HG03521 (cell line): ENCODE data around the gene PARP12.

Source experiments
- ATAC-seq: cut with Tn5 transposase; IDR thresholded peaks from one replicate; pipeline ENCODE4 v1.9.1; 2021; ENCODE audit warnings: mild to moderate bottlenecking, moderate library complexity; ENCODE audit not compliant: unreplicated experiment

Gene PARP12

GRCh38 chr7:140015471-140015970, 47.2 kb downstream of the PARP12 start:
- no peak for ATAC-seq

GRCh38 chr7:140014123-140014522, 48.6 kb downstream of the PARP12 start:
- no peak for ATAC-seq

DNA sequence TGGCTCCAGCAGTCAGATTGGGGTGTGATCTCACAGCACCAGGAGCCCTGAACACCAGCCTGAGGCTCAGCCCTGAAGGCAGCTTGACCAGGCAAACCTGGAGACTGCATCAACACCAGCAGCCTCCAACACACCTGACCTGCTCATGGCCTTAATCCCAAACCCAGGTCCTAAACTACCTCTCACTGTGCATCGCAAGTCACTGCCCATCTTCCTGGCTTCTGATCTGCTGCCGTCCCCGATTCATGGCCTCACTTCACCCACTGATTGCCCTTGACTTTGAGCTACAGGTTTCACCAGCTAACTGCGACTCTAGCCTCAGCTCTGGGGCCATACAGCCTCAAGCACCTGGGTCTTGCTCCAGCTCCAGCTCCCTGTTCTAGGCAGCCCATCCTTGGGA, 49.1 kb downstream of the PARP12 start:
- ATAC-seq, result no peak

- ATAC-seq, result no peak
Measured at GRCh38 chr7:140010194-140010895, 52.4 kb downstream of the PARP12 start.

GRCh38 chr7:140009735-140010134, 53.0 kb downstream of the PARP12 start:
- no peak for ATAC-seq

GRCh38 chr7:140008755-140009610, 53.8 kb downstream of the PARP12 start:
- ATAC-seq, result no peak

DNA sequence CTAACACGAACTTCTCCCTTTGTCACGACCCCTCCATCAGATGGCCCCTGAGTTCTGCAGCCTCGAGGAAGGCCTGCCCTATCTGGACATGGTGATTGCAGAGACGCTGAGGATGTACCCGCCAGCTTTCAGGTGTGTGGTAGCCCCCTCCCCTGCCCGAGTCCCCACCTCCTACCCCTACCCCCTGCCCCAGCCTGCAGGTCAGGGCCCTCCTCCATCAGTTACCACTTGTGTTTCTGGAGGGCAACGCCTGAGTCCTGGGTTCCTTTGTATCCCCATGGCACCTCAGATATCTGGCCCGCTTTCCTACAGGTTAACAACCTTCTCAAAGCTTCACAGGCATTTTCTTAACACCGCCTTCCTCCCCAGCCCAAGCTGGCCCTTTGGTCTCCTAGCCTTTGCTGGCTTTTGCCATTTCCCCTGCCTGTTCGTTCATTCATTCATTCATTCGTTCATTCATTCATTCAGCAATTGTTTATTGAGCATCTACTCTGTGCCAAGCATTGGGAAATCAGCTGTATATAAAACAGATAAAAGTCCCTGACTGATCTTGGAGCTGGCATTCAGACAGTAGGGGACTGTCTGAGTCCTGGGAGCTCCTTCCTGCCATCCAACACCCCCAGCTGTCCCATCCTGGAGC, 55.6 kb downstream of the PARP12 start:
- no peak for ATAC-seq

GRCh38 chr7:140006600-140006999, 56.2 kb downstream of the PARP12 start:
- ATAC-seq, result no peak

- no peak for ATAC-seq
Measured at GRCh38 chr7:140005754-140006503, 56.8 kb downstream of the PARP12 start.

GRCh38 chr7:140005341-140005740, 57.4 kb downstream of the PARP12 start:
- ATAC-seq, result no peak

DNA sequence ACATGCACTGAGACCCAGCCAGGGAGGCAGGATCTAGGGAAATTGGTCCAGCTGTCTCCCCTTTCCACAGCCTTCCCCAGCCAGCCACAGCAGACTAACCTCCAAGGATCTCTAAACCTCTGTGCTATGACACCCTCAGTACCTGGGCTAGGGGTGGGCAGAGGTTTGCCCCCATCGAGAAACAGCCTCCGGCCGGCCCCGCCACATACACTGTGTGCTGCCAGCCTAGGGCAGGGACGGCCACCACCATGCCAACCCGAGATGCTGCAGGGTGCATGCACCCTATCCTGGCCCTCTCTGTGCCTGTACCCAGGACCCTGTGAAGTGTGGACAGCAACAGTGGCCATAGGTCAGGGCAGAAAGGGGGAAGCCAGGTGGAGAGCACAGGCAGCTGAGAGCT, 58.1 kb downstream of the PARP12 start:
- ATAC-seq, result no peak

DNA sequence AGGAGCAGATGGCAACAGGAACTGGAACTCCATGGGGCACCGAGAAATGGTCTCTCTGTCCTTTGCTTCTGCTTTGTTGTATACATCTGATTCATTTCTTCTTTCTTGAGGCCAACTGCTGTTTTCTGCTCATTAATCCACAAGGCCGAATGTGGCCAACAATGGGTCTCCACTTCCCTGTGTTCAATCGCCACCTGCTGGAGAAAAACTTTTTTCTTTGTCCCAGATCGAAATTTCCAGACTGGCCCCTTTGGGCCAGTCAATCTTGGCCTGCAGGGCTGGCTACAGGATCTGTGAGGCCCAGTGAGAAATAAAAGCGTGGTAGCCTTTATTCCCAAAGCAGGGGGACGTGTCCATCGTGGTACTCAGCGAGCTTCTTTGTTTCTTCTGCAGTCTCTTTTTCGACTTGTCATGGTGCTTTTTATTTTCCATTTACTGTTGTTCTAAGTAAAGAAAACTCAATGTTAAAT, 58.8 kb downstream of the PARP12 start:
- ATAC-seq, result no peak

- ATAC-seq, result no peak
Measured at GRCh38 chr7:140000666-140001268, 62.0 kb downstream of the PARP12 start.

DNA sequence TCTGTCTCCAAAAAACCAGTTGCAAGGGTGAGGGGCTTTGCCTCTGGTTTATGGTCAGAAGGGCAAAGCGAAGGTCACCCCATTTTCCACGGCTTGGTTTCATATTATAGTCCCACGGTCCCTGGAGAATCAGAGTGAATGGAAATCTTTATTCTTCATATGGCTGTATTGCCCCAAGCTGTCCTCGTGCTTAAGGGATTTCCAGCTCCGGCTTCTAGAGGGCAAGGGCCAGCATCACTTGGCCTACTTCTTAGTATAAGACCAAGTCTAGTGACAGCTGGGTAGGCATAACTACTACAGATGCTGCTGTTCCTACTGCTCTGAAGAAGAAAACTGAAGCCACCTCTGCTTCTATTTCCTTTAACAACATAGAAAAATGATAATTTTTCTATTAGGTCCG, 63.2 kb downstream of the PARP12 start:
- no peak for ATAC-seq

DNA sequence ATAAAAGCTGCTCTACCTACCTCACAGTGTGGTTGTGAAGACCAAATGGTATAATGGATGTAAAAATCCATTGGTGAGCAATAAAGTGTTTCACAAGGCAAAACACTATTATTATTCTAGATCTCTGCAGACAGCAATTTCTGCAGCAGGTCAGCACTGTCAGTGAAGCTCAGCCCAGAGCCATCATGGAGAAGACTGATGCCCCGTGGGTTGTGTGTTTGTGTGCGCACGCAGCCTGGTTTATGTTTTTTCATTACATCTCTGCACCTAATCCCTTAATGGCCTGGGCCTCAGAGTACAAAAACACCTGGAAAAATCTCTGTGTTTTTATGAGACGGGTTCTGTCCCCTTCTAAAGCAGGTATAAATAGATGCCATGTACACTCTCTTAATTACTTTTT, 64.2 kb downstream of the PARP12 start:
- ATAC-seq, result no peak

GRCh38 chr7:139995017-139995915, 67.5 kb downstream of the PARP12 start:
- no peak for ATAC-seq

DNA sequence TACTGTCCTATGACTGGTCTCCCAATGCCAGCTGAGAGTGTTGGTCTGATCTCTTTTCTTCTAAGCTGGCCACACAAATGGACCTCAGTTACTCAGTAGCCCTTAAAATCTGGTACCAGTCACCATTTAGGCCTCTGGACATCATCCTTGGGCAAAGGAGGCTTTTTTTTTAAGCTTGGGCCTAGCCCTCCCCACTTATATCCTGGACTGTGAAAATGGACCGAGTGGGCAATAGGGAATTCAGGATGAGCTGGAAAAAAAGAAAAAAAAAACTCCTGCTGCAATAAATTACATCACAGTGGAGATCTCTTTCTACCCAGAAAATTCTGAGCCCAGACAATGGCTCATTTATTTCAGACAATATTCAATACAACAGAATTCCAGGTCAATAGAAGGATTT, 68.4 kb downstream of the PARP12 start:
- no peak for ATAC-seq

DNA sequence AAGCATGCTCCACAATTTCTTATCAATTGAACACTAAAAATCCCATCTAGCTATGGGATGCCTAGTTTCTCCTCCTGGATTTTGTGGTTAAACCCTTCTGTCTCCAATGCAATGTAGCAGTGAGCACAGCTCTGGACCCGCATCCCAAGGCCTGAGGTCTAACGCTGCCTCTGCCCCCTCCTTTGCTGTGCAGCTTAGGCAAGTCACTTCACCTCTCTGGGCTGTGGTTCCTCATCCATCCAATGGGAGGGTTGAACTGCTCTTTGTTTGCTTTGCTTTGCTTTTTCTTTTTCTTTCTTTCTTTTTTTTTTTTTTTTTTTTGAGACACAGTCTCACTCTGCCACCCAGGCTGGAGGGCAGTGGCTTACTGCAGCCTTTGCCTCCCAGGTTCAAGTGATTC, 69.2 kb downstream of the PARP12 start:
- no peak for ATAC-seq

GRCh38 chr7:139993169-139993568, 69.6 kb downstream of the PARP12 start:
- no peak for ATAC-seq
